NCI-H748 (cell line): Measurements from ENCODE around the gene NUP214.
"Not testable (repeated sequence)": the region's sequence is repeated elsewhere in the genome, so short reads cannot be mapped to it uniquely, and the experiment has no call there.

Experiments used
- DNase-seq: peaks from one replicate; lab custom pipeline; 2025; ENCODE audit not compliant: unreplicated experiment; lab: John Stamatoyannopoulos, UW

The NUP214 gene

GRCh38 chr9:131115360-131115742 is 10.0 kb upstream of the NUP214 start:
- DNase-seq = not testable (repeated sequence)

- no peak for DNase-seq
Measured at GRCh38 chr9:131116281-131117120, 8.9 kb upstream of the NUP214 start.

- DNase-seq = no peak
Measured at GRCh38 chr9:131117121-131117761, 8.1 kb upstream of the NUP214 start.

- no peak for DNase-seq
Measured at GRCh38 chr9:131117762-131118145, 7.6 kb upstream of the NUP214 start.

- no peak for DNase-seq
Measured at GRCh38 chr9:131119600-131119999, 5.8 kb upstream of the NUP214 start.

- DNase-seq = no peak
Measured at GRCh38 chr9:131120620-131121228, 4.7 kb upstream of the NUP214 start.

- DNase-seq = no peak
Measured at GRCh38 chr9:131121346-131121745, 4.0 kb upstream of the NUP214 start.

GRCh38 chr9:131122158-131122557 is 3.2 kb upstream of the NUP214 start:
- DNase-seq = no peak

GRCh38 chr9:131125038-131125287 is 423 bp upstream of the NUP214 start:
- DNase-seq = no peak

GRCh38 chr9:131126059-131126426 is 657 bp downstream of the NUP214 start:
- peak; percentile 37 for DNase-seq

GRCh38 chr9:131129183-131129582 is 3.8 kb downstream of the NUP214 start:
- DNase-seq = no peak

- peak; percentile 7 for DNase-seq
Measured at GRCh38 chr9:131138676-131139075, 13.3 kb downstream of the NUP214 start.

GRCh38 chr9:131140112-131140511 is 14.7 kb downstream of the NUP214 start:
- no peak for DNase-seq

GRCh38 chr9:131140550-131140949 is 15.2 kb downstream of the NUP214 start:
- no peak for DNase-seq

GRCh38 chr9:131142160-131142559 is 16.8 kb downstream of the NUP214 start:
- no peak for DNase-seq

GRCh38 chr9:131144201-131144600 is 18.8 kb downstream of the NUP214 start:
- no peak for DNase-seq

GRCh38 chr9:131145245-131145644 is 19.9 kb downstream of the NUP214 start:
- no peak for DNase-seq

GRCh38 chr9:131146186-131146585 is 20.8 kb downstream of the NUP214 start:
- no peak for DNase-seq

GRCh38 chr9:131148276-131148675 is 22.9 kb downstream of the NUP214 start:
- DNase-seq = no peak

GRCh38 chr9:131148966-131149687 is 23.7 kb downstream of the NUP214 start:
- DNase-seq = no peak

GRCh38 chr9:131149688-131150053 is 24.3 kb downstream of the NUP214 start:
- no peak for DNase-seq

GRCh38 chr9:131153595-131153994 is 28.2 kb downstream of the NUP214 start:
- no peak for DNase-seq
